Brain pericyte (primary cell): Measurements from ENCODE around the gene XPC.

Experiments used
- DNase-seq: peaks from one replicate; pipeline ENCODE4 v3.0.0-alpha.2; 2012; ENCODE audit warnings: low read depth, low spot score

Gene XPC

DNA sequence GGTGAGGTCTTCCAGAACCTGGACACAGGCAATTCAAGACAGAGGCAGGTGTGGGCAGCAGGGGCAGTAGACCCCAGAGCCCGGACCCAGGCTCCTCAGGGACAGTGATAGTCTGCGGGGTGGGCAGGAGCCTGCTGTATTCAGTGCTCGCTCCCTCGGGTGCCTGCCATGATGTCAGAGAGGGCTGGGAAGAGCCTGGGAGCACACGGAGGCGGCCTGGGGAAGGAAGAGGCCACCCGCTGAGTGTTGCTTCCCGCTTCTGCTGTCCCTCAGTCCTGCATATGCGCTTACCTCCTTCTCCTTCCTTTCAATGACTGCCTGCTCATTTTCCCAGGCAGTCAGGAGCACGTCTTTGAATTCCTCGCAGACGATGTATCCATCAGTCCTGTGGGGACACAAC is 30.8 kb downstream of the XPC start:
- no peak for DNase-seq

DNA sequence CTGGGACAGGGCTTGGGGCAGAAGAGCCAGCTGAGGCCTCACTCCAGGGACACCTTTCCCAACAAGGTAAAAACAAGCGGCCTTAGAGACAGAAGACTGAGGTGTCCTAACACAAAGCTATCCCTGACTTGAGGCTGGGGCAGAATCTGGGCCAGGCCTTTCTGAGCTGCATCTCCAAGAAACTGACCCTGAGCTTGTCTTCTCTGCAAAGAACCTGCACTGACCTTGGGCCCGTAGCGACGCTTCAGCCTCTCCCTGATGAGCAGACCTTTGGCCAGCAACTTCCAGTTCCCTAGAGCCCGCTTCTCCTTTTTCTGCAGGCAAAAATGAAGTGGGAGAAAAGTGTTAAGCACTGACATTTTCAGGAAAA is 31.4 kb downstream of the XPC start:
- no peak for DNase-seq

DNA sequence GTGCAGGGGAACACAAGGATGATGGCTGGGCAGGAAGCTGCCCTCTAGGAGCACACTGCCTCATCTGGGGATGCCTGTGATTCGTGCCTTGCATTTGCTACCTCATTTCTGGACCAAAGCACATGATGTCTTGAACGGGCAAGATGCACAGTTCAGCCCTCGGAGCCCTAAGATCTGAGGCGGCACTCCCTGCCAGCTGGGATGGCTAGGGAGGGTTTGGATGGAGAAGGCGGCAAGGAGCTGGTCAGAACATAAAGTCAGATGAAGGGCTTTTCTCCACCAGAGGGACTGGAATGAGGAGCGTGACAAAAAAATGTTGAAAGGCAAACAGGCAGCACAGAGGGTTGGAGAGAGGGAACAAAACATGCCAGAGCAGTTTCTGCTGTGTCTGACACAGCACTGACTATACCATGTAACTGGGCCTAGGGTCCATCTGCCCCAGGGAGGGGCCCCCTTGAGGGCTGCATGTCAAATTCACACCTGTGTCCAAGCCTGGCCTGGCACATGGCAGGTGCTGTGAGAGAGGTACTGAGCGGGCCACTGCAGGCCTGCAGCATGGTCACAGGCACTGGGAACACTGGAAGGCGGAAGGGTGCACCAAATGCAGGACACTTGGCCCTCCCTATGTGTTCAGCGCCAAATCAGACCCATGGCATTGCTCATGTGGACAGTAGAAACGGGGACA is 31.9 kb downstream of the XPC start:
- DNase-seq, result no peak

DNA sequence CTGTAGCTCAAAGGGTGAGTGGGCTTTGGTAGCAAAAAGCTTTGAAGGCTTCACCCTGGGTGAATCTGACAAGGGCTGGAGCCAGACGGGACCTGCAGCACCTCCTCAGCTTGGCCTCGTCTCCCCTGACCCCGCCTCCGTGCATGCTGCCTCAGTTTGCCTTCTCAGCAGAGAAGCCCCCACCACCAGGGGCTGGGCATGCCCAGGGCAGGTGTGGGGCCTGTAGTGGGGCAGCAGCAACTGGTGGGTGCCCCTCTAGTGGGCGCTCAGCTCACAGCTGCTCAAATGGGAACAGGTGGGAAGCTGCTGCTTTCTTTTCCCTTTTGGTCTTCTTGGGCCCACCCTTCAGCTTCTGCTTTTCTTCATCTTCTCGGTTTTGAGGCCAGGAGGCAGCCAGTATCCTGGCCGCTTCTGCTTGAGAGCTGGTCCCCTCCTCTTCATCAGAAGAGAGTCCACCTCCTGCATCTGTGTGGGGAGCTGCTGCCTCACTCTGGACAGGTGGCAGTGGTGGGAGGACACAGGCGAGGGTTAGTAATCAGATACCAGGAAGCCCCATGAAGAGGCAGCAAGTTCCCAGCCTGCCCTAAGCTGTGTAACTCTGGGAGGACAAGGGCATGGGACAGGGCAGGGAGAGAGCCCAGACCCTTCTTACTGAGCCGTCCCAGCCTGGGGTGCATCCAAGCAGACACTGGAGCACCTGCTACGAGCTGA is 32.6 kb downstream of the XPC start:
- no peak for DNase-seq

DNA sequence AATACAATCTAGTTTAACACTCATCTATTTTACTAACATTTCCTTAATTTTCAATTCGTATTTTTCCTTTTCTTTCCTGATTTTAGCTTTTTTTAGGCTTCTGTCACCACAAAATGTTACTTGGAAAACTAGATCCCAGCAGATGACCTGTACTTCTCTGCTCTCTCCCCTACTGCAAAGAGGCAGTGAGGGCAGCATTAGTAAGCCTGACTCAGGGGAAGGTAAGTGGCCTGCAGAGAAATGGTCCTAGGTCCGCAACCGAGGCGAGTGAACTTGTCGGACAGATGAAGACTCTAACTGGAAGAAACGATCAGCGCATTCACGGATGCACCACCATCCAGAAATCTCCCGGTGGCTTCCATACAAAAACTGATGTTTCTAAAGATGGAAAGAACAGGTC is 33.2 kb downstream of the XPC start:
- no peak for DNase-seq

DNA sequence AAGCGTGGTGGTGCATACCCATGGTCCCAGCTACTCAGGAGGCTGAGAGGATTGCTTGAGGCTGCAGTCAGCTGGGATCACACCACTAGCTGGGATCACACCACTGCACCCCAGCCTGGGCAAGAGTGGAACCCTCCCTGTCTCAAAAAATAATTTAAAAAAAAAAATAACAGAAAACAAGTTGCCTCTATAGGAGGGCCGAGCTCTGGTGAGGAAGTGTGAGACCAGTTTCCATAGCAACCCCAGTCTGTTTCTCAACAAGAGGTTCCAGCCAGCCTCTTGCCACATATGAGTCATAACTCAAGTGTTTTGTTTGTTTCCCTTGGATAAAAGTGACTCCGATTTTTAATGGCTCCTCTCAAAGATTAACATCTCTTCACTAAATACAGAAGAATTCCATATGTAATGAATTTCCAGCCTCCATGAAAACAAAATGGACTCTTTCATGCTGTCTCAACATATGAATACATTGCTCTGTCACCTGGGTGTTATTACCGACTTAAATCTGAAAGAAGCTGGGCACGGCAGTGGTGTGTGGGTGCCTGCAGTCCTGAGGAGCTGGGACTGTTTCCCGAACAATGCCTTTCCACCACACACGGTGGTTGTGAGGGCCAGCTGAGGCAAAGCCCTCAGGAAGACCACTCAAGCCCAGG is 33.9 kb downstream of the XPC start:
- peak; percentile 84 for DNase-seq

DNA sequence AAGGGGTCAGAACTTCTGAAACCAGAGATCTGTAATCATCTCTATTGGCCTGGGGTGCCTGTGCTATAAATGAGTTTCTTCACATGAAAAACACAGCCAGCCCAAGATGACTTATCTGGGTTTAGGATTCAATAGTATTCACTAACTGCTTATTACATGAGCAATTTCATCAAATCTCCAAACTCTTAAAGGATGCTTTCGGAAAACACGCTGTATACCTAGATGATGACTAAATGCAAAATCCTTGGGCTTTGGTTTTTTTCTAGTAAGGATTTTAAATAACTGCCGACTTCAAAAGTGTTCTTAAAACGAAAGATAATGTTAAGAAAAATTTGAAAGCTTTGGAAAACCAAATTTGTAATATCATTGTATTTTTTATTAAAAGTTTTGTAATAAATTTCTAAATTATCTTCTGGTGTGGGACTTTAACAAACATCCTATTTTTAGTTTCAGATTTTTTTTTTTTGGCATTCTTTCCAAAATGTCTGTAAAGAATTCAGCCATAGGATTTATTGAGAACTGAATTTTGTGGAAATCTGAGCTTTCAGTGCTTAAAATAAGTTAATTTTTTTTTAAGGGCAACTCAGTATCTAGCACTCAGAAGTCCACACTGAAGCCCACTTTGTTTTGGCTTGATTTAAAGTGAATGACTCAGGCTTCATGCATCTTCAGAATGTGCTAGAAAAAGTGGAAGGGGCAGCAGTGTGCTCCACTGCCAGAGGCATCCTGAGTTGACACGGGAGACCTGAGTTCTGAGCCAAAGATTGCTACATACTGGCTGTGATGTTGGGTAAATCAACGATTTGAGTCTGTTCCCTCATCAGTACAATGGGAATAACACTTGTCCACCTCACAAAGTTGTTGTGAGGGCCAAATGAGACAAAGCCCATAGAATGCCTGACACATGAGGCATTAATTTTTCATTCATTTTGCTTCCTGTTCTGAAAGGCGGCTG is 34.9 kb downstream of the XPC start:
- no peak for DNase-seq

DNA sequence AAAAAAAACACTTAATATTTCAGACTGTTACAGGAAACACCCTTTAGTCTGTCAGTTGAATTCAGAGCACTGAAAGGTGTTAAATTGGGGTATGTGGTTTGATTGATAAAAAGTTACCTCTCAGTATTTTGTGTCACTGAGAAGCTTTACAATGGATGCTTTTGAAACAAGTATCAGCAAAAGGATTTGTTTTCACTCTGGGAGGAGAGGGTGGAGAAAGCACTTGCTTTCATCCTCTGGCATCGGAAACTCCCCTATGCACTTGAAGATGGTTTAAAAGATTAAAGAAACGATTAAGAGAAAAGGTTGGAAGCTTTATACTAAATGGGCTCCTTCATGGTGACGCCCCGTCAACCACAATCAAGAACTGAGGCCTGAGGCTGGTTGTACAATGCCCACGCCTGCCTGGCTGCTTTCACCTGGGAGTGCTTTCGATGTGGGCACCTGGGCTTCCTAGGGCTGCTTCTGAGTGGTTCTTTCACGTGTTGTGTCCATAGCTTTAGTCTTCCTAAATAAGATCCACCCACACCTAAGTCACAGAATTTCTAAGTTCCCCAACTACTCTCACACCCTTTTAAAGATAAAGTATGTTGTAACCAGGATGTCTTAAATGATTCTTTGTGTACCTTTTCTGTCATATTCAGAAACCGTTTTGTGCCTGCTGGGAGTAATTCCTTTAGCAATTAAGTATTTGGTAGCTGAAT is 35.7 kb downstream of the XPC start:
- no peak for DNase-seq

DNA sequence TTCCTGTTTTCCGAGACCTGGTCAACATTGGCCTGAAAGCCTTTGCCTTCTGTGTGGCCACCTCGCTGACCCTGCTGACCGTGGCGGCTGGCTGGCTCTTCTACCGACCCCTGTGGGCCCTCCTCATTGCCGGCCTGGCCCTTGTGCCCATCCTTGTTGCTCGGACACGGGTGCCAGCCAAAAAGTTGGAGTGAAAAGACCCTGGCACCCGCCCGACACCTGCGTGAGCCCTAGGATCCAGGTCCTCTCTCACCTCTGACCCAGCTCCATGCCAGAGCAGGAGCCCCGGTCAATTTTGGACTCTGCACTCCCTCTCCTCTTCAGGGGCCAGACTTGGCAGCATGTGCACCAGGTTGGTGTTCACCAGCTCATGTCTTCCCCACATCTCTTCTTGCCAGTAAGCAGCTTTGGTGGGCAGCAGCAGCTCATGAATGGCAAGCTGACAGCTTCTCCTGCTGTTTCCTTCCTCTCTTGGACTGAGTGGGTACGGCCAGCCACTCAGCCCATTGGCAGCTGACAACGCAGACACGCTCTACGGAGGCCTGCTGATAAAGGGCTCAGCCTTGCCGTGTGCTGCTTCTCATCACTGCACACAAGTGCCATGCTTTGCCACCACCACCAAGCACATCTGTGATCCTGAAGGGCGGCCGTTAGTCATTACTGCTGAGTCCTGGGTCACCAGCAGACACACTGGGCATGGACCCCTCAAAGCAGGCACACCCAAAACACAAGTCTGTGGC is 36.6 kb downstream of the XPC start:
- DNase-seq, result no peak

DNA sequence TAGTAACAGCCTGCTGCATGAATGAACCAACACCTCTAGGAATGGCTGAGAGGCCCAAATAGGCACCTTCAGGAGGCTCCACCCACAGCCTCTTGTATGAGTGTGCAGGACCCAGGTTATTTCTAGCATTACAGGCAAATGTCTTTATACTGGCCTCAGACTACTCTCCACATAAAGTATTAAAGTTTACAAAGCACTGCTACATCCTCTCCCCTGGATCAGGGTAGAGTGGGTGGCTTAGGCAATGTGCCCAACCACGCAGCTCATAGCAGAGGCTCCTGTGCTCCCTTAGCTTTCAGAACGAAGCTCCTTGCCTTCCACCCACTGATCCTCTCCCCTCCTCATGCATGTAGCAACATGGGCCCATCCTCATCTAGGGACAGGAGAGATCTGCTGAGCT is 37.3 kb downstream of the XPC start:
- no peak for DNase-seq

DNA sequence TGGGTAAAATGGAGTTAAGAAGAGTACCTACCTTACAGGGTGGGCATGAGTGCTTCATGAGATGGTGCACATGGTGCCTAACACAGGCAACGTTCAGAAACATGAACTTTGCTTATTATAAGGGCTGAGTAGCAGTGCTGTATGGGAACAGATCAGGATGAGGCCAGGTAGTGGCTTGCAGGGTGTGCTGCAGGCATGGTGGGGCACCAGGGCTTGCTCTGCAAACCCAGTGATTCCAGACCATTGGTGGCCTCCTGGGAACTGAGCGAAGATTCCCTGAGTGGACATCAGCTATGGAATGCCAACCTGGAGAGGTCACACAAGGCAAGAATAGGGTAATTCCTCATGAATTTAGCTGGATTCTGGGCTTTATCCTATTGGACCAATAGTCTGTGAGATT is 37.7 kb downstream of the XPC start:
- no peak for DNase-seq

DNA sequence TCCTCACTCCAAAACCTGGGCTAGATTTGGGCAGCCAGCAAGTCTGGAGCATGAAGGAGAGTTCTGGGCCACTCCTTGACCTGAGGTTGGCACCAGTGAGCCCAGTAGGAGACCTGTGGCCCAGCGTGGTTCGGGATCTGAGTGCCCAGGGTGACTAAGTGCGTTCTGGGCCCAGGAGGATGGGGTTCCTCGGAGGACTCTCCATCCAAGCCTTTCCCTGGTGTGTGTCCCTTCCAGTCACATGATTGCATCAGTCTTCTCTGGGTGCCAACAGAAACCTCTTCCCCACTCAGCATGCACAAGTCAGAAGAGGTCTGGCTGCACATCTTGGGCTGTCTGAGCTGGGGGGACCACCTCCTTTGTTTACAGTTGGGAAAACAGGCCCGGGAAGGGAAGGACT is 38.6 kb downstream of the XPC start:
- DNase-seq, result no peak

DNA sequence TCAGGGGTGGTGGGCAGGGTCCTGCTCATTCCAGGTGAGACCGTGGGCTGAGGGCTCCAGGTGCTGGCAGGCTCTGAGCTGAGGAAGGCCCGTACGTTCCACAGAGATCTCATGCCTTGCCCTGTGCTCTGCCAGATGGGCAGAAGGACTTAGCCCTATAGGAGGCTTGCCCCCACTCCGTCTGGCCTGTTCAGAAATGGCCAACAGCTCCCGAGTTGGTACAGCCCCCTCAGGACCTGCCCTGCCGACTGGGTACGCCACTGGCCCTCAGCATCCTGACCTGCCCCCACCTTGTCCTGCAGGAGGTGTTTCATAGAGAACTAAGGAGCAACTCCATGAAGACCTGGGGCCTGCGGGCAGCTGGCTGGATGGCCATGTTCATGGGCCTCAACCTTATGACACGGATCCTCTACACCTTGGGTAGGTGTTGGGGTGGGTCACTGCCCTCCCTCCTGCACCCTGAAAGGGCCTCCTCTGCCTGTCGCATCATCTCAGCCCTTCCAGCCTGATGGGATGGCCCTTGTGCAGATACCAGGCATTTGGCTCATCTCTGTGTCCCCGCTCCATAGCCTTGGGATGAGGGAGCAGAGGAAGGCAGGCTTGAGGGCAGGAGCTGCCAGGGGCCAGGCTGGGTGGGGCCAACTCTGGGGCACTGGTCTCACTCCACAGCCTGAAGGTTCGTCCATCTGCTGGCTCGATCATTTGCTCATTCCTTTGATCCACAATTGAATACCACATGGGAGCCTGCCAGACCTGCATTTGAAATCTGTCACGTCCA is 39.3 kb downstream of the XPC start:
- no peak for DNase-seq

DNA sequence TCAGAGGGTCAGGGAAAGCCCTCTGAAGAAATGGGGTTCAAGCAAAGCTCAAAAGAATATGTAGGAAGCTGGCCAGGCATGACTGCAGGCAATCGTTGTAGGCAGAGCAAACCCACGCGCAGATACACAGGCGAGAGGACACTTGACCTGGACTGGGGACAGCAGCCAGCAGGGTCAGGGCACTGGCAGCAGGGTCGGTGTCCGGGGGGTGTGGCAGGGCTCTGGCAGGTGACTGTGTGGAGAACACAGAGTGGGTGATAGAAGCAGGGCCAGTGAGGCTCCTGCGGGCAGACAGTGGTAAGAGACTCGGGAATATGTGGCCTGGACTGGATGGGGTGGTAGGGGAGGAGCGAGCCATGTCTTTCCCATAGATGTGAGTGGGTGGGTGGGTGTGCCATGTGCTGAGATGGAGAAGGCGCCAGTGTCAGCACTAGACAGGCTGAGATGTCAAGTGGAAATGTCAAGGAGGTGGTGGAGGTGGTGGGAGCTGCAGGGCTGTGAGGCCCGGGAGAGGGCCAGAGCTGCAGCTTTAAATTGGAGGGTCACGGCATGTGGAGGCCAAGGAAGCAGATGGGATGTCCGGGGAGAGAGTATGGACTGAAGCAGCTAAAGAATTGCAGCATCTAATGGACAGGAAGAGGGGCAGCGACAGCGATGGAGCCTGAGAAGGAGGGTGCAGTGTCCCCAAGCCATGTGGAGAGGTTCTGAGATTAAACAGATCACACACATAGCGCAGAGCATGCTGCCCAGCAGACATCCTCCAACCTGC is 40.1 kb downstream of the XPC start:
- DNase-seq, result no peak

DNA sequence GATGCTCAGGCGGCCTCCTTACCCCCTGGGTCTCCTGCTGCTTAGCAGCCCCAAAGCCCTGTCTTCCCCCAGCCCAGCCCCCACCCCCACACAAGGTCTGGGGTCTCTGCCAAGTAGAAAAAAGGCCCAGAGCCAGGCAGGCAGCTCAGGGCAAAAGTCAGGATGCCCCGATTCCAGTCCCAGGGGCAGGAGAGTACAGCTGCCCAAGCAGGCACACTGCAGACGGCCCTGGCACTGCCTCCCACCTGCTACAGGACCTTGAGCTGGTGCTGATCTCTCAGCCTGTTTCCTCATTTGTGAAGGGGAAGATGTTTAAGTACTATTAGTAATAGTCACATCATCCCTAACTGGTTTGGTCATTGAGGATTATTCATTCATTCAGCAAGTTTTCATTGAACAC is 41.0 kb downstream of the XPC start:
- DNase-seq, result no peak

DNA sequence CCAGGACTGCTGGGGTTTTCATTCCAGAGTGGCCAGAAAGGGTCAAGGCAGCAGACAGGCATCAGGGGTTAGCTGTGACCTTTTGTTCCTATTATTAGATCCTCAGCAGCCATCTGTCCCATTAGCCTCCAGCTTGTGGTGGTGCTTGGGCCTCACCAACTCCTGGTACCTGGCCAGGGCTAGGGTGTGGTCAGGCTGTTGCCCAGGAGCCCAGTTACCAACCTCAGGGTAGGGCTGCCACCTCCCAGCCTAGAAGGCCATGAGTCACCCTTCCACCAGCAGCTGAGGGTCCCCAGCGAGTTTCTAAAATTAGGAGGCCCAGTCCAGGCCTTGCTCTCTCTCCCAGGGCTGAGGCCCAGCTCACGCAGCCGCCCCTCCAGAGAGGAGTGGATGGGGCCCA is 41.4 kb downstream of the XPC start:
- DNase-seq, result no peak

DNA sequence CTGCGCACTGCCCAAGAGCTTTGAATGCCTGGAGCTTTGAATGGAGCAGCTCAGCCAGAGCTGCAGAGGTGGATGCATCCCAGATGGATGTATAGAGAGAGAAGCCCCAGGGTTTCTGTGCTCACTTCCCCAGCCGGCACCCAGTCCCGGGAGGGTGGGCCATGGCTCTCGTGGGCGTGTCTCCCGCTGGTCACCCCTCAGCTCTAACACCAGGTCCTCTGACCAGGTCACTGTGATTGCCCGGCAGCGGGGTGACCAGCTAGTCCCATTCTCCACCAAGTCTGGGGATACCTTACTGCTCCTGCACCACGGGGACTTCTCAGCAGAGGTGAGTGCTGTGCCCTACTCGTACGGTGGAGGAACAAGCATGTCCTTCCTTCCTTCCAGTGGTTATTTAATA is 42.8 kb downstream of the XPC start:
- no peak for DNase-seq

DNA sequence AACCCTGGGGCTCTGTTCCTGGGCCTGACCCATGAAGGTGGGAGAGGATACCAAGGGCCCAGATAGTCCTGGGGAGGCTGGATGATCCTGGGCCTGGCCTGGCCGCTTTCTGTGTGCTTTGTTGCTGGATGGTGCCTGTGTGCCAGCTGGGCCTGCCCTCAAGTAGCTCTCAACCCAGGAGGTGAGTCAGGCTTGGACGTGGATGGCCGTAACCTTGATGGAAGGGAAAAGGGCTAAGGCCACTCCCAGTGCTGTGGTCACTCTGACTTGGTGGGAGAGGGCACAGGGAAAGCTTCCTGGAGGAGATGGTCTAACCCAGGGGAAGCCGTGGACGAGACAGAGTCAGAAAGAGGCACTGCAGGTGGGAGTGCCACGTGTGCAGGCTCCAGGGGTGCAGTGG is 44.1 kb downstream of the XPC start:
- DNase-seq, result no peak

DNA sequence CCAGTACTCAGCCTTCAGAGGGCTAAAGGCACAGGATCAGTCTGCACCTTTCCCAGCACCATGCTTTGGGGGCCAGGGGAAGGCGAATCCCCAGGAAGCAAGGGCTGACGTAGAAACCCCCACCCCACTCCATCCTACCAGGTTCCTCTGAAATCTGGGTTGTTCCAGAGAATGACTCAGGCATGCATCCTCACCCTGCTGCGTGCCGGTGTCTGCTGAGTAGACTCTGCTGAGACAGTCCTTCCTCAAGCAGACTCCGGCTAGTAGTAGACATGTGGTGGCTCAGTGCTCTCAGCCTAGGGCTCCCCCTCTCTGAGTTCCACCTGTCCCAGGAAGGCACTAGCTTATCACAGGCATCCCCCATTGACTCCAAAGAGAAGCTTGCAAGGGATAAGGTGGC is 44.5 kb downstream of the XPC start:
- DNase-seq, result no peak
